ENCODE results near the gene TRIM56.
"Not testable (repeated sequence)": the region's sequence is repeated elsewhere in the genome, so short reads cannot be mapped to it uniquely, and the experiment has no call there.

The TRIM56 gene

GRCh38 chr7:101092266-101092905 lies 7.1 kb downstream of the TRIM56 start:
- DNase-seq = not testable (repeated sequence)

GRCh38 chr7:101093906-101094305 lies 8.6 kb downstream of the TRIM56 start:
- no peak for DNase-seq

GRCh38 chr7:101094376-101094775 lies 9.1 kb downstream of the TRIM56 start:
- DNase-seq = no peak

- no peak for DNase-seq
These were observed 9.6 kb downstream of the TRIM56 start for GRCh38 chr7:101094791-101095375.

GRCh38 chr7:101096331-101096956 lies 11.2 kb downstream of the TRIM56 start:
- DNase-seq = no peak

GRCh38 chr7:101096957-101097347 lies 11.7 kb downstream of the TRIM56 start:
- no peak for DNase-seq

- no peak for DNase-seq
These were observed 12.3 kb downstream of the TRIM56 start for GRCh38 chr7:101097561-101097960.

GRCh38 chr7:101099969-101100781 lies 14.9 kb downstream of the TRIM56 start:
- peak; percentile 41 for DNase-seq

GRCh38 chr7:101100858-101101847 lies 15.9 kb downstream of the TRIM56 start:
- DNase-seq = no peak

GRCh38 chr7:101102026-101102425 lies 16.7 kb downstream of the TRIM56 start:
- DNase-seq = no peak

GRCh38 chr7:101103701-101104100 lies 18.4 kb downstream of the TRIM56 start:
- DNase-seq = not testable (repeated sequence)

GRCh38 chr7:101104193-101104713 lies 19.0 kb downstream of the TRIM56 start:
- DNase-seq = no peak

- no peak for DNase-seq
These were observed 19.5 kb downstream of the TRIM56 start for GRCh38 chr7:101104799-101105198.

- DNase-seq = not testable (repeated sequence)
These were observed 20.0 kb downstream of the TRIM56 start for GRCh38 chr7:101105248-101105647.

- DNase-seq = no peak
These were observed 21.1 kb downstream of the TRIM56 start for GRCh38 chr7:101106386-101106785.

- DNase-seq = no peak
These were observed 23.1 kb downstream of the TRIM56 start for GRCh38 chr7:101108330-101108857.

GRCh38 chr7:101108961-101109360 lies 23.7 kb downstream of the TRIM56 start:
- peak; percentile 15 for DNase-seq

GRCh38 chr7:101109368-101109767 lies 24.1 kb downstream of the TRIM56 start:
- DNase-seq = no peak

- DNase-seq = no peak
These were observed 26.0 kb downstream of the TRIM56 start for GRCh38 chr7:101111261-101111660.

GRCh38 chr7:101112233-101112632 lies 27.0 kb downstream of the TRIM56 start:
- DNase-seq = no peak

GRCh38 chr7:101113140-101113539 lies 27.9 kb downstream of the TRIM56 start:
- not testable (repeated sequence) for DNase-seq

- DNase-seq = no peak
These were observed 28.6 kb downstream of the TRIM56 start for GRCh38 chr7:101113836-101114235.

Data from NCI-H2171 treated with DMSO at 0.1 percent for 48 hours (cell line).